Measurements from ENCODE around the gene TSG101.

Gene TSG101

GRCh38 chr11:18472587-18472986 lies 54.2 kb downstream of the TSG101 start:
- Histone ChIP-seq H3K9me3 (ENCODE audit: control insufficient read depth, insufficient read depth, low read length) (no peaks in the 10 kb centered on the region), H3K36me3 (ENCODE audit: insufficient read depth, low read length) (no peaks in the 10 kb centered on the region), H3K9ac (ENCODE audit: low read depth, low read length) (no peak overlapping the region), H3K4me1 (ENCODE audit: insufficient read depth, low read length) (no peaks in the 10 kb centered on the region)

GRCh38 chr11:18471995-18472394 lies 54.7 kb downstream of the TSG101 start:
- no peaks in the 10 kb centered on the region for H3K9me3 ChIP-seq (ENCODE audit: control insufficient read depth, insufficient read depth, low read length)
- H3K9ac ChIP-seq (ENCODE audit: low read depth, low read length): no peak overlapping the region
- no peaks in the 10 kb centered on the region for H3K4me1 ChIP-seq (ENCODE audit: insufficient read depth, low read length)
- no peaks in the 10 kb centered on the region for H3K36me3 ChIP-seq (ENCODE audit: insufficient read depth, low read length)

- Histone ChIP-seq H3K4me1 (ENCODE audit: insufficient read depth, low read length) (no peaks in the 10 kb centered on the region), H3K9ac (ENCODE audit: low read depth, low read length) (no peak overlapping the region), H3K9me3 (ENCODE audit: control insufficient read depth, insufficient read depth, low read length) (no peaks in the 10 kb centered on the region), H3K36me3 (ENCODE audit: insufficient read depth, low read length) (no peaks in the 10 kb centered on the region)
Observed at GRCh38 chr11:18468961-18469360, 57.8 kb downstream of the TSG101 start.

- Histone ChIP-seq H3K4me1 (ENCODE audit: insufficient read depth, low read length) (no peaks in the 10 kb centered on the region), H3K9ac (ENCODE audit: low read depth, low read length) (no peak overlapping the region), H3K9me3 (ENCODE audit: control insufficient read depth, insufficient read depth, low read length) (no peaks in the 10 kb centered on the region), H3K36me3 (ENCODE audit: insufficient read depth, low read length) (no peaks in the 10 kb centered on the region)
Observed at GRCh38 chr11:18468059-18468458, 58.7 kb downstream of the TSG101 start.

- H3K36me3 ChIP-seq (ENCODE audit: insufficient read depth, low read length): no peaks in the 10 kb centered on the region
Observed at GRCh38 chr11:18466402-18466801, 60.3 kb downstream of the TSG101 start.

DNA sequence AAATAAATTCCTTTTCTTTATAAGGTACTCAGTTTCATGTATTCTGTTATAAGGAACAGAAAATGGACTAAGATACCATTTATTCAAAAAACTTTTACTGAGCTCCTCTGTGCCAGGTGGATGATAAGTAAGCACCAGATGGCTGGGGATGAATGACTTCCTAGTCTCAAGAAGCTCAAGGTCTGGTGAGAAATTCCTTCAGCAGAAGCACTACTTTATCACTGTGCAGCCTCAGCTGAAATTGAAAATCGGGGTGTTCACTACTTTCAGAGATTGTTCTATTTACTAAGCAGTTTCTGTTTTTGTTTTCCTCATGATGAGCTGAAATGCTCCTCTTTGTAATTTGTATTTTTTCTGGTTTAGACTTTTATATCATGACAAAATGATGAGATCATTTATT lies 63.3 kb downstream of the TSG101 start:
- Histone ChIP-seq H3K36me3 (ENCODE audit: insufficient read depth, low read length) (no peaks in the 10 kb centered on the region), H3K9ac (ENCODE audit: low read depth, low read length) (no peak overlapping the region), H3K9me3 (ENCODE audit: control insufficient read depth, insufficient read depth, low read length) (no peaks in the 10 kb centered on the region), H3K4me1 (ENCODE audit: insufficient read depth, low read length) (no peaks in the 10 kb centered on the region)

More at GRCh38 chr11:18466402-18466801, 60.3 kb downstream of the TSG101 start:
- Histone ChIP-seq H3K9ac (ENCODE audit: low read depth, low read length) (no peak overlapping the region), H3K9me3 (ENCODE audit: control insufficient read depth, insufficient read depth, low read length) (no peaks in the 10 kb centered on the region), H3K4me1 (ENCODE audit: insufficient read depth, low read length) (no peaks in the 10 kb centered on the region)

- Histone ChIP-seq H3K36me3 (ENCODE audit: insufficient read depth, low read length) (no peaks in the 10 kb centered on the region), H3K9me3 (ENCODE audit: control insufficient read depth, insufficient read depth, low read length) (no peaks in the 10 kb centered on the region), H3K9ac (ENCODE audit: low read depth, low read length) (no peak overlapping the region), H3K4me1 (ENCODE audit: insufficient read depth, low read length) (no peaks in the 10 kb centered on the region)
Observed at GRCh38 chr11:18461909-18462308, 64.8 kb downstream of the TSG101 start.

DNA sequence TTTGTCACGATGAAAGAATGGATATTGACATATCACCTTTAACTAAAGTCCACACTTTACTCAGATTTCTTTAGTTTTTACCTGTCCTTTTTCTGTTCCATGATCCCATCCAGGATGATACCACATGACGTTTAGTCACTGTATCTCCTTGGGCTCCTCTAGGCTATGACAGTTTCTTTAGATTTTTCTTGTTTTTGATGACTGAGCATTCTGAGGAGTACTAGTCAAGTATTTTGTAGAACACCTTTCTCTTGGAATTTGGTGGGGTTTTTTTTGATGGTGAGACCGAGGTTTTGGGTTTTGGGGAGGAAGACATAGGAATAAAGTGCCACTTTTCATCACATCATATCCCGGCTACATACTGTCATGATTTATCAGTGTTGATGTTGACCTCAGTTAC lies 67.1 kb downstream of the TSG101 start:
- Histone ChIP-seq H3K9ac (ENCODE audit: low read depth, low read length) (no peak overlapping the region), H3K4me1 (ENCODE audit: insufficient read depth, low read length) (no peaks in the 10 kb centered on the region), H3K9me3 (ENCODE audit: control insufficient read depth, insufficient read depth, low read length) (no peaks in the 10 kb centered on the region), H3K36me3 (ENCODE audit: insufficient read depth, low read length) (no peaks in the 10 kb centered on the region)

- no peaks in the 10 kb centered on the region for H3K4me1 ChIP-seq (ENCODE audit: insufficient read depth, low read length)
- no peak overlapping the region for H3K9ac ChIP-seq (ENCODE audit: low read depth, low read length)
- no peaks in the 10 kb centered on the region for H3K9me3 ChIP-seq (ENCODE audit: control insufficient read depth, insufficient read depth, low read length)
- no peaks in the 10 kb centered on the region for H3K36me3 ChIP-seq (ENCODE audit: insufficient read depth, low read length)
Observed at GRCh38 chr11:18457450-18457849, 69.3 kb downstream of the TSG101 start.

DNA sequence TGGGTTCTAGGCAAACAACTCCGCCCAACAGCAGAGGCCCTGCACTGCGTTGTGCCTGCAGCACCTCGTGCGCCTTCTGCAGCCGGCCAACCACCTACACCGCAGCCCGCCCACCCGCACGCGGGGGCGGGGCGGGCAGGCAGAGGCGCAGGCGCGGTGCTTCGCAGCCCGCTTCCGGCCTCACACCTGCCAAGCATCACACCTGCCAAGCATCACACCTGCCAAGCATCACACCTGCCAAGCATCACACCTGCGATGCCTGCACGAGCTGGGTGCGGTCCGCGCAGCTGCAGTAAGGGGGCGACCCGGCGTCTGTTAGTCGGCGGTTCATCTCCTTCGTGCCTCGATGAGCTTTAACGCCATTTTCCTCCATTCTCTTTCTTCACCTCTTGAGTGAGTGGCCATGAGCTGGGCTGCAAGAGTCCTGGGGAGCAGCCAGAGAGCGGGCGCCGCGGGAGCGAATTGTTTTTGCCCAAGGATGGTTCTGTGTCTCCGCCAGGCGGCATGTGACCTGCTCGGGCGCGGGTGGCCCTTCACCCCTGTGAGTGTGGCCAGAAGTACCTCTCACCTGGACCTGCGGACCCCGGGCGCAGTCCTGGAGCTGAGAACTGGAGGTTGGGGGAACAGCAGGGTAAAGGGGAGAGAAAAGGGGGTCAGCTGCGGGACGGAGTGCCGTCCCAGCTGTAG lies 70.9 kb downstream of the TSG101 start, which contains the start of gene LDHAL6A:
Gene LDHAL6A (plus strand): TSS at position 171 of the 687 bp plus-strand sequence. CDS start 825 bp downstream, outside the sequence.
- no peaks in the 10 kb centered on the region for H3K4me1 ChIP-seq (ENCODE audit: insufficient read depth, low read length)
- no peaks in the 10 kb centered on the region for H3K36me3 ChIP-seq (ENCODE audit: insufficient read depth, low read length)
- no peaks in the 10 kb centered on the region for H3K9me3 ChIP-seq (ENCODE audit: control insufficient read depth, insufficient read depth, low read length)
- H3K9ac ChIP-seq (ENCODE audit: low read depth, low read length): no peak within 1 kb of the TSS

DNA sequence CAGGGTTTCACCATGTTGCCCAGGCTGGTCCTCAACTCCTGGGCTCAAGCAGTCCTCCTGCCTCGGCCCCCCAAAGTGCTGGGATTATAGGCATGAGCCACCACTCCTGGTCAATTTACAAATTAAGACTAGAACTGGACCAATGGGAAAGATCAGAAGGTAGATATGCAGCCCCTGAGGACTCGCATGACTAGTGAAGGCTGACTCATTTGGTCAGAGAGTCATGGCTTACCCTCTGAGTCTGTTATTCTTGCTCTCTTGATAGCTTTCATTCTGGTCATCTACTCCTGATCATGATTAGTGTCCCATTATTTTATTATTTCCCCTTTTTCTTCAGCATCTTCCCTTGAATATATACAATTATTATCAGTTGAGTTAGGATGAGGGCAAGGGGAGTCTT lies 73.8 kb downstream of the TSG101 start:
- no peaks in the 10 kb centered on the region for H3K36me3 ChIP-seq (ENCODE audit: insufficient read depth, low read length)
- no peak overlapping the region for H3K9ac ChIP-seq (ENCODE audit: low read depth, low read length)
- H3K4me1 ChIP-seq (ENCODE audit: insufficient read depth, low read length): no peaks in the 10 kb centered on the region
- no peaks in the 10 kb centered on the region for H3K9me3 ChIP-seq (ENCODE audit: control insufficient read depth, insufficient read depth, low read length)

- H3K9me3 ChIP-seq (ENCODE audit: control insufficient read depth, insufficient read depth, low read length): no peaks in the 10 kb centered on the region
- H3K36me3 ChIP-seq (ENCODE audit: insufficient read depth, low read length): no peaks in the 10 kb centered on the region
- H3K4me1 ChIP-seq (ENCODE audit: insufficient read depth, low read length): no peaks in the 10 kb centered on the region
- H3K9ac ChIP-seq (ENCODE audit: low read depth, low read length): no peak overlapping the region
Observed at GRCh38 chr11:18449251-18449650, 77.5 kb downstream of the TSG101 start.

- H3K36me3 ChIP-seq (ENCODE audit: insufficient read depth, low read length): no peaks in the 10 kb centered on the region
- no peak overlapping the region for H3K9ac ChIP-seq (ENCODE audit: low read depth, low read length)
- no peaks in the 10 kb centered on the region for H3K4me1 ChIP-seq (ENCODE audit: insufficient read depth, low read length)
- H3K9me3 ChIP-seq (ENCODE audit: control insufficient read depth, insufficient read depth, low read length): no peaks in the 10 kb centered on the region
Observed at GRCh38 chr11:18438691-18439090, 88.1 kb downstream of the TSG101 start.
